HFFc6 (cell line): Measurements from ENCODE around the gene ADAMTS15. TPM values are rescaled to one million over a fixed set of nuclear protein-coding genes. Genes with fewer than 3 reads are reported as not detected.

Experiments used
- DNase-seq: peaks from one replicate; pipeline ENCODE4 v3.0.0-alpha.2; 2018
- H3K27ac Mint-ChIP-seq: 2 replicates; pipeline ENCODE4 v1.8.0; 2020; ENCODE audit warnings: mild to moderate bottlenecking, mixed read lengths
- H3K27me3 Mint-ChIP-seq: 2 replicates; pipeline ENCODE4 v1.8.0; 2021; ENCODE audit warnings: mild to moderate bottlenecking, moderate library complexity, mixed read lengths; ENCODE audit not compliant: insufficient read depth
- H3K36me3 Mint-ChIP-seq: 2 replicates; pipeline ENCODE4 v1.8.0; 2021; ENCODE audit warnings: low read depth, mixed read lengths
- H3K4me1 Mint-ChIP-seq: 2 replicates; pipeline ENCODE4 v1.8.0; 2020; ENCODE audit warnings: low read depth, mixed read lengths
- H3K4me3 Mint-ChIP-seq: 2 replicates; pipeline ENCODE4 v1.8.0; 2020; ENCODE audit warnings: mild to moderate bottlenecking, moderate library complexity, mixed read lengths
- H3K9me3 Mint-ChIP-seq: 2 replicates; pipeline ENCODE4 v1.8.0; 2020; ENCODE audit warnings: mild to moderate bottlenecking, mixed read lengths
- total RNA-seq, 6 experiments: library from RNA; stranded (reverse); fragmentation: NEBNext Ultra II Directional; extraction: Animal tissue kit (Norgen Biotek cat#: 25700); gene quantifications; 2 replicates in 1 of 6; 3 replicates in 5 of 6; pipeline ENCODE4 v1.2.3, GENCODE V29; 2021
- TF ChIP-seq, protein P1 (sequence below): fragments of 200-600 bp; sonication (generic); IDR thresholded peaks from 2 replicates; pipeline ENCODE4 v1.5.0; 2021; ENCODE audit warnings: antibody characterized with exemption, mild to moderate bottlenecking

The ADAMTS15 gene
- total RNA-seq, 6 experiments from 2014 or later: 0.21 to 1.1 (median 0.94) TPM

DNA sequence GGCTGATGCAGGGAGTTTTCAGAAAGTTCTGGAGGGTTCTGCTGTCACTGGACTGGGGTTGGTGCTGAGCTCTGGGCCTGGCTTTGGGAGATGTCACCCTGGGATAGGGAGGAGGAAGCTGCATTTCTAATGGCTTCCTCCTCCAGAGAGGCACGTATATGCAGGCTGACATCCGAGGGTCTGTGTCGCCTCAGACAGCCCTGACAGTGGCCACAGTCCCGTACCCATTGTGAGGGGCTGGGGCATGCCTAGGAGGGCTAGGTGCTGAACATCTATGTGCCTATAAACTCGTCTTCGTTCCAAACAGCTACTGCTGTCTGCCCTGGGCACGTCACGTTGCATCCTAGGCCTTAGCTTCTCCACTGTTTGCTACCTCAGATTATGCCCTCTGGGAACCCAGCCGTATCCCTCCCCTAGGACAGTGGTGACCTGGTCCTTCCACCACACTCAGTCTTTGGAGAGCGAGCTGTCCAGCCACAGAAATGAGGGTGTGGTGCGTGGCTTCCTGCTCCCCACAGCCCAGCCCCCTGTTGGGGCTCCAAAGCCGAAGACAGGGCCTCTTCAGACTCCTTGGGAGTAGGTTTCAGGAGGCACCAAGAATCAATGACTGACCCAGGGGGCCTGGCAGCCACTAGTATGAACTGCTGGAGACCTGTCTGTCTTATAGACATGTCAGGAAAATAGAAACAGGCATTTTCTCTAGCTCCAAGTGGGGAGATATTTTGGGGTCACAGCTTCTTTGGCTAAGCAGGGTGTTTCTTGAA lies 26.4 kb downstream of the ADAMTS15 start:
- Mint-ChIP-seq H3K27ac (no peak overlapping the region), H3K4me3 (no peak overlapping the region), H3K4me1 (0 out of 2 replicates have a peak, but pooled peaks cover 6% of the 10 kb centered on the region), H3K27me3 (peaks cover 1% of the 10 kb centered on the region; the same call in 1 of the 2 replicates), H3K36me3 (peaks cover 4% of the 10 kb centered on the region; the same call in 1 of the 2 replicates), H3K9me3 (no peaks in the 10 kb centered on the region)
- TF ChIP-seq, protein P1, sequence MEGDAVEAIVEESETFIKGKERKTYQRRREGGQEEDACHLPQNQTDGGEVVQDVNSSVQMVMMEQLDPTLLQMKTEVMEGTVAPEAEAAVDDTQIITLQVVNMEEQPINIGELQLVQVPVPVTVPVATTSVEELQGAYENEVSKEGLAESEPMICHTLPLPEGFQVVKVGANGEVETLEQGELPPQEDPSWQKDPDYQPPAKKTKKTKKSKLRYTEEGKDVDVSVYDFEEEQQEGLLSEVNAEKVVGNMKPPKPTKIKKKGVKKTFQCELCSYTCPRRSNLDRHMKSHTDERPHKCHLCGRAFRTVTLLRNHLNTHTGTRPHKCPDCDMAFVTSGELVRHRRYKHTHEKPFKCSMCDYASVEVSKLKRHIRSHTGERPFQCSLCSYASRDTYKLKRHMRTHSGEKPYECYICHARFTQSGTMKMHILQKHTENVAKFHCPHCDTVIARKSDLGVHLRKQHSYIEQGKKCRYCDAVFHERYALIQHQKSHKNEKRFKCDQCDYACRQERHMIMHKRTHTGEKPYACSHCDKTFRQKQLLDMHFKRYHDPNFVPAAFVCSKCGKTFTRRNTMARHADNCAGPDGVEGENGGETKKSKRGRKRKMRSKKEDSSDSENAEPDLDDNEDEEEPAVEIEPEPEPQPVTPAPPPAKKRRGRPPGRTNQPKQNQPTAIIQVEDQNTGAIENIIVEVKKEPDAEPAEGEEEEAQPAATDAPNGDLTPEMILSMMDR: no peak
- DNase-seq: no peak

DNA sequence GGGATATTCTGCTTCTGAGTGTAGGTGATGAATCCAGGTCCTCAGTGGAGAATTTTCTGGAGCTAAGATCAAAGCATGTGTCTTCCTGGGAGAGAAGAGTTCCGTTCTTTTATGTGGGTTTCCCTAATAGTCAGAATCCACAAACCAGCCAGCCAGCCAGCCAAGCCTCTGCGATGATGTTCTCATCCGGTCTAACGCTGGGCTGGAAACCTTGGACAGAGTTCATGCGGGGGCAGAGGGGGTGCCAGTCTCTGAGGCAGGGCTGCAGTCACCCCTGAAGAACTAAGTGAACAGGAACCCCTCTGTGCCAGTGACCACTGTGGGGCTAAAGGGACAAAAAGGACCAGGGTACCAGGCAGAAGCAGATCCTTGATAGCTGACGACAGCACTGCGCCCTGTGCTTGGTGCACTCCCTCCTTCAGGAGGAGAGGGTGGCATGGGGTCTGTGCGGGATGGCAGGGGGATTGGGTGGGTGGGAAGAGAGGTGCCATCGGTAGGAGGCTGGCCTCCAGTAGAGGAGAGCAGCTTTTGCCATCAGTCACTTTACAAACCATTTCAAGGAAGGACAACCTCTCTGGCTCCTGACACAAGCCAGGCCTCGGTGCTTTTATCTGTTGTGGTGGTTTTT lies 27.1 kb downstream of the ADAMTS15 start:
- TF ChIP-seq, protein P1: no peak
- no peak for DNase-seq
- 0 out of 2 replicates have a peak, but pooled peaks cover 6% of the 10 kb centered on the region for H3K4me1 Mint-ChIP-seq
- no peaks in the 10 kb centered on the region for H3K9me3 Mint-ChIP-seq
- H3K27me3 Mint-ChIP-seq: peaks cover 1% of the 10 kb centered on the region; the same call in 1 of the 2 replicates
- no peak overlapping the region for H3K4me3 Mint-ChIP-seq
- H3K36me3 Mint-ChIP-seq: peaks cover 4% of the 10 kb centered on the region; the same call in 1 of the 2 replicates
- no peak overlapping the region for H3K27ac Mint-ChIP-seq

DNA sequence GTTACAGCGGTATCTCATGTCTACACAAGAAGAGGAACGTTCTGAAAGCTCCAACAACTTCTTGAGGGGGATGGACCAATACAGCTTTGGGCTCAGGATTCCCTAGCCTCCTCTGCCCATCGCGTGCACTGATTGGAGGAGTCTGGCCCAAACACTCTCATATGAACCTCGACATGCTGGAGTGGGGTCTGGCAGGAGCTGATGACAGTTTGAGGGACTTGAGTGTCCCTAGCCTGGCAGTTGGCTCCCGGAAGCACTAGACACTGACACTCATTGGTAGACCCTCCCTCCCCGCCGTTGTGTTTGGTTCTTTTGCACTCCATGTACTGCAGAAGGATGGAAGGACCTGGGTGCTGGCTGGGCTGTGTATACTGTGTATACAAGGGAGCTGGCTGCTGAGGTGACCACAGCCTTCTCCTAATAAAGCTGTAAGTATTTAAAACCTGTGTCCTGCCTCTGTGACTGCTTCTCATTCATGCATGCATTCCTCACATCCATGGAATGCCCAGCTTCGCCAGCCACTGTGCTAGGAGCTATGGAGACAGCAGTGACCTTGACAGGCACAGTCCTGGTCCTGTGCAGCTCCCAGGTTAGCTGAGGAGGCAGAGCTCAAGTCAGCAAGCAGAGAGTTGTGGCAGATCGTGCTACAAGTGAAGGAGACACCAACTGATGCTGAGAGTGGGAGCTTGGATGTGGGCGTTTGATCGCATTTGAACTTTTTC lies 27.9 kb downstream of the ADAMTS15 start:
- TF ChIP-seq, protein P1: no peak
- H3K9me3 Mint-ChIP-seq: no peaks in the 10 kb centered on the region
- H3K27ac Mint-ChIP-seq: no peak overlapping the region; the same call in 1 of the 2 replicates
- H3K27me3 Mint-ChIP-seq: peaks cover 1% of the 10 kb centered on the region; the same call in 1 of the 2 replicates
- 0 out of 2 replicates have a peak, but pooled peaks cover 6% of the 10 kb centered on the region for H3K4me1 Mint-ChIP-seq
- H3K4me3 Mint-ChIP-seq: peak overlapping the region; percentile 22
- H3K36me3 Mint-ChIP-seq: peaks cover 4% of the 10 kb centered on the region; the same call in 1 of the 2 replicates
- no peak for DNase-seq

DNA sequence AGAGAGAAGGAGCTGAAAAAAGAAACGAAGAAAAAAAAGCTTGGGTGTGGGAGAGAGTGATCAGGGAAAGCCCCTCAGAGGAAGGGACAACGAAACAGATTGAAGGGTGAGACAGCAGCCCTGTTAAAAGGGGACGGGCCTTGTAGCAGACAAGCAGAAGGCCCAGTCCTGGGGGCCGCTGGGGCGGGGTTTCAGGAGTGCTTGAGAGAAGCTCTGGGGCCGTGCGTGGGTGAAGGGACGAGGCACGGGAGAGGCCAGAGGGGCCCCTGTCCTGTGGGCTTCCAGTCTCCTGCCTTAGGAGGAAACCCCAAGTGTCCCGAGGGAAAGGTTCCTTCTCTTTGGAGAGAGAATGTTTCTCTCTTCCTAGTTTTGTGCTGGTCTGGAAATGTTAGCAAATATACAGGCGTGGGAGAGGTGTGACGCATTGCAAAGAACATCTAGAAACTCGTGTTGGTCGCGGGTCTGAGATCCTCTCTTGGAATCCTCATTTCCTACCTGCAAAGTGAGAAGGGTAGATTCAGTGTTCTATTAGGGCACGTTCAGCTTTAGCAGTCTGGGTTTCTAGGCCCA lies 28.6 kb downstream of the ADAMTS15 start:
- TF ChIP-seq, protein P1: no peak
- Mint-ChIP-seq H3K27me3 (peaks cover 1% of the 10 kb centered on the region; the same call in 1 of the 2 replicates), H3K9me3 (no peaks in the 10 kb centered on the region), H3K4me1 (0 out of 2 replicates have a peak, but pooled peaks cover 6% of the 10 kb centered on the region), H3K4me3 (peak overlapping the region; percentile 22), H3K27ac (no peak overlapping the region; the same call in 1 of the 2 replicates), H3K36me3 (peaks cover 4% of the 10 kb centered on the region; the same call in 1 of the 2 replicates)
- DNase-seq: no peak
